T-helper 17 cell (primary cell): Measurements from ENCODE around the gene PRPF6. TPM values are rescaled to one million over a fixed set of nuclear protein-coding genes. Genes with fewer than 3 reads are reported as not detected.
A peak's percentile ranks its signal among the peaks of the same experiment; 100 is the strongest.

Source experiments
- ATAC-seq: fragments of 150-1000 bp; cut with Tn5 transposase; 2 replicates; pipeline ENCODE4 v1.10.0; 2021; ENCODE audit warnings: mild to moderate bottlenecking, moderate library complexity
- DNase-seq, 3 donors: peaks; one replicate each; pipeline versions ENCODE4 v3.0.0 to v3.0.0-alpha.2; 2020 to 2021
- H3K9me3 ChIP-seq: one replicate; pipeline ENCODE4 v1.7.0; 2013; ENCODE audit warnings: low read length, mild to moderate bottlenecking; ENCODE audit not compliant: control insufficient read depth, poor library complexity, severe bottlenecking
- H3K27ac Mint-ChIP-seq: one replicate; pipeline ENCODE4 v1.8.0; 2022; ENCODE audit warnings: mild to moderate bottlenecking, moderate library complexity, mixed read lengths
- H3K27me3 Mint-ChIP-seq: one replicate; pipeline ENCODE4 v1.8.0; 2022; ENCODE audit warnings: mixed read lengths
- H3K36me3 Mint-ChIP-seq: one replicate; pipeline ENCODE4 v1.8.0; 2022; ENCODE audit warnings: low read depth, mixed read lengths
- H3K4me1 Mint-ChIP-seq: one replicate; pipeline ENCODE4 v1.8.0; 2022; ENCODE audit warnings: mild to moderate bottlenecking, mixed read lengths
- H3K4me3 Mint-ChIP-seq: one replicate; pipeline ENCODE4 v1.8.0; 2022; ENCODE audit warnings: mild to moderate bottlenecking, moderate library complexity, mixed read lengths
- total RNA-seq, 4 donors: library from RNA in 2 of 4; stranded (reverse) in 2 of 4; gene quantifications; one replicate each; pipeline ENCODE4 v1.2.3 and lab custom pipeline; 2022 to 2026

The PRPF6 gene
- total RNA-seq, 2 donors from 2014 or later, result 63.8 to 64.9 TPM

- ATAC-seq, result peak; percentile 20
- peaks cover 54% of the 10 kb centered on the region for H3K4me1 Mint-ChIP-seq
- no peaks in the 10 kb centered on the region for H3K9me3 ChIP-seq
- H3K27me3 Mint-ChIP-seq, result no peaks in the 10 kb centered on the region
- H3K27ac Mint-ChIP-seq, result peak overlapping the region; percentile 84
- peak overlapping the region; percentile 96 for H3K4me3 Mint-ChIP-seq
- peaks cover 11% of the 10 kb centered on the region for H3K36me3 Mint-ChIP-seq
- DNase-seq, result no peak
Measured at GRCh38 chr20:63977739-63978276, 3.1 kb upstream of the PRPF6 start.

- Mint-ChIP-seq H3K36me3 (peaks cover 9% of the 10 kb centered on the region), H3K4me1 (peaks cover 51% of the 10 kb centered on the region), H3K27ac (peak overlapping the region; percentile 84), H3K27me3 (no peaks in the 10 kb centered on the region), H3K4me3 (peak overlapping the region; percentile 96)
- ATAC-seq, result no peak
- no peaks in the 10 kb centered on the region for H3K9me3 ChIP-seq
- DNase-seq, result peak in 2 of 3 donors; percentile 38 to 45
Measured at GRCh38 chr20:63978319-63979228, 2.4 kb upstream of the PRPF6 start.

GRCh38 chr20:63979229-63979556 lies 1.7 kb upstream of the PRPF6 start:
- H3K27ac Mint-ChIP-seq, result no peak overlapping the region
- ATAC-seq, result no peak
- H3K36me3 Mint-ChIP-seq, result peaks cover 7% of the 10 kb centered on the region

GRCh38 chr20:63979557-63980316 lies 1.2 kb upstream of the PRPF6 start, which contains the start of gene SAMD10:
Gene SAMD10, minus strand, starts transcription at chr20:63979642. Its CDS starts 175 bp downstream, at chr20:63979467.
- Mint-ChIP-seq H3K36me3 (peaks cover 11% of the 10 kb centered on the region), H3K4me1 (peaks cover 52% of the 10 kb centered on the region), H3K4me3 (peak within 1 kb of the TSS; percentile 96), H3K27me3 (no peaks in the 10 kb centered on the region), H3K27ac (peak within 1 kb of the TSS; percentile 92)
- ATAC-seq (peak; percentile 42), DNase-seq (peak; percentile 55 to 61 (median 60))
- H3K9me3 ChIP-seq, result no peaks in the 10 kb centered on the region

More at GRCh38 chr20:63979229-63979556, 1.7 kb upstream of the PRPF6 start:
- H3K27me3 Mint-ChIP-seq, result no peaks in the 10 kb centered on the region
- peaks cover 48% of the 10 kb centered on the region for H3K4me1 Mint-ChIP-seq
- DNase-seq, result no peak
- peak overlapping the region; percentile 96 for H3K4me3 Mint-ChIP-seq
- no peaks in the 10 kb centered on the region for H3K9me3 ChIP-seq

GRCh38 chr20:63980317-63980805 lies 571 bp upstream of the PRPF6 start:
- Mint-ChIP-seq H3K4me1 (peaks cover 52% of the 10 kb centered on the region), H3K4me3 (peak overlapping the region; percentile 96), H3K36me3 (peaks cover 13% of the 10 kb centered on the region), H3K27ac (peak overlapping the region; percentile 92), H3K27me3 (no peaks in the 10 kb centered on the region)
- peak; percentile 55 for ATAC-seq
- H3K9me3 ChIP-seq, result no peaks in the 10 kb centered on the region
- no peak for DNase-seq

- H3K9me3 ChIP-seq, result no peaks in the 10 kb centered on the region
- Mint-ChIP-seq H3K4me1 (peaks cover 39% of the 10 kb centered on the region), H3K4me3 (peak overlapping the region; percentile 78), H3K27me3 (no peaks in the 10 kb centered on the region), H3K27ac (no peak overlapping the region), H3K36me3 (peaks cover 10% of the 10 kb centered on the region)
- ATAC-seq (no peak), DNase-seq (no peak)
Measured at GRCh38 chr20:63982937-63983336, 2.0 kb downstream of the PRPF6 start.

- Mint-ChIP-seq H3K27ac (no peak overlapping the region), H3K4me3 (no peak overlapping the region), H3K4me1 (peaks cover 21% of the 10 kb centered on the region), H3K36me3 (peaks cover 4% of the 10 kb centered on the region), H3K27me3 (no peaks in the 10 kb centered on the region)
- ATAC-seq (no peak), DNase-seq (no peak)
- no peaks in the 10 kb centered on the region for H3K9me3 ChIP-seq
Measured at GRCh38 chr20:64000906-64001305, 20.0 kb downstream of the PRPF6 start.

GRCh38 chr20:64001607-64002011 lies 20.7 kb downstream of the PRPF6 start:
- no peaks in the 10 kb centered on the region for H3K9me3 ChIP-seq
- Mint-ChIP-seq H3K27ac (peak overlapping the region; percentile 32), H3K27me3 (no peaks in the 10 kb centered on the region), H3K36me3 (peaks cover 4% of the 10 kb centered on the region), H3K4me3 (no peak overlapping the region), H3K4me1 (peaks cover 21% of the 10 kb centered on the region)
- DNase-seq (no peak), ATAC-seq (peak; percentile 52)

- Mint-ChIP-seq H3K4me3 (no peak overlapping the region), H3K27ac (peak overlapping the region; percentile 79), H3K36me3 (peaks cover 6% of the 10 kb centered on the region), H3K4me1 (peaks cover 22% of the 10 kb centered on the region), H3K27me3 (no peaks in the 10 kb centered on the region)
- DNase-seq (no peak), ATAC-seq (no peak)
- no peaks in the 10 kb centered on the region for H3K9me3 ChIP-seq
Measured at GRCh38 chr20:64003960-64004725, 23.2 kb downstream of the PRPF6 start.

- H3K36me3 Mint-ChIP-seq, result peaks cover 11% of the 10 kb centered on the region
- peaks cover 30% of the 10 kb centered on the region for H3K4me1 Mint-ChIP-seq
- no peak overlapping the region for H3K4me3 Mint-ChIP-seq
- H3K27ac Mint-ChIP-seq, result peak overlapping the region; percentile 79
- DNase-seq (no peak), ATAC-seq (no peak)
- no peaks in the 10 kb centered on the region for H3K27me3 Mint-ChIP-seq
- peaks cover 2% of the 10 kb centered on the region for H3K9me3 ChIP-seq
Measured at GRCh38 chr20:64005394-64005793, 24.5 kb downstream of the PRPF6 start.

- H3K36me3 Mint-ChIP-seq, result peaks cover 11% of the 10 kb centered on the region
- DNase-seq, result no peak
- ATAC-seq, result no peak
- peaks cover 2% of the 10 kb centered on the region for H3K9me3 ChIP-seq
- no peak overlapping the region for H3K4me3 Mint-ChIP-seq
- no peaks in the 10 kb centered on the region for H3K27me3 Mint-ChIP-seq
- H3K27ac Mint-ChIP-seq, result peak overlapping the region; percentile 79
- peaks cover 27% of the 10 kb centered on the region for H3K4me1 Mint-ChIP-seq
Measured at GRCh38 chr20:64006490-64006889, 25.6 kb downstream of the PRPF6 start.

- H3K4me3 Mint-ChIP-seq, result no peak overlapping the region
- H3K36me3 Mint-ChIP-seq, result peaks cover 9% of the 10 kb centered on the region
Measured at GRCh38 chr20:64006902-64007301, 26.0 kb downstream of the PRPF6 start.

More at GRCh38 chr20:64006902-64007301, 26.0 kb downstream of the PRPF6 start:
- H3K27ac Mint-ChIP-seq, result peak overlapping the region; percentile 79
- H3K4me1 Mint-ChIP-seq, result peaks cover 24% of the 10 kb centered on the region
- ATAC-seq, result no peak
- H3K27me3 Mint-ChIP-seq, result no peaks in the 10 kb centered on the region
- peaks cover 2% of the 10 kb centered on the region for H3K9me3 ChIP-seq
- DNase-seq, result no peak
